HG03039 (cell line): ENCODE measurements around the gene PTGDS.

ENCODE experiments used
- ATAC-seq: cut with Tn5 transposase; IDR thresholded peaks from one replicate; pipeline ENCODE4 v1.9.1; 2021; ENCODE audit warnings: mild to moderate bottlenecking, moderate library complexity; ENCODE audit not compliant: unreplicated experiment

PTGDS gene

GRCh38 chr9:136957461-136957860, 19.8 kb upstream of the PTGDS start:
- ATAC-seq = no peak

- no peak for ATAC-seq
Measured at GRCh38 chr9:136957901-136958300, 19.4 kb upstream of the PTGDS start.

- no peak for ATAC-seq
Measured at GRCh38 chr9:136958473-136958872, 18.8 kb upstream of the PTGDS start.

GRCh38 chr9:136958898-136959850, 18.1 kb upstream of the PTGDS start:
- ATAC-seq = no peak

GRCh38 chr9:136960212-136960937, 16.9 kb upstream of the PTGDS start:
- no peak for ATAC-seq

- ATAC-seq = no peak
Measured at GRCh38 chr9:136960938-136961275, 16.4 kb upstream of the PTGDS start.

GRCh38 chr9:136961279-136962065, 15.8 kb upstream of the PTGDS start:
- ATAC-seq = no peak

GRCh38 chr9:136962163-136962562, 15.1 kb upstream of the PTGDS start:
- no peak for ATAC-seq

GRCh38 chr9:136962701-136963248, 14.5 kb upstream of the PTGDS start:
- ATAC-seq = no peak

- ATAC-seq = no peak
Measured at GRCh38 chr9:136963341-136963740, 14.0 kb upstream of the PTGDS start.

GRCh38 chr9:136963751-136964150, 13.6 kb upstream of the PTGDS start:
- ATAC-seq = no peak

- no peak for ATAC-seq
Measured at GRCh38 chr9:136964171-136964689, 13.1 kb upstream of the PTGDS start.

- no peak for ATAC-seq
Measured at GRCh38 chr9:136964833-136965422, 12.4 kb upstream of the PTGDS start.

- ATAC-seq = no peak
Measured at GRCh38 chr9:136965771-136966484, 11.4 kb upstream of the PTGDS start.

GRCh38 chr9:136968333-136969127, 8.8 kb upstream of the PTGDS start:
- ATAC-seq = no peak

GRCh38 chr9:136969150-136969549, 8.2 kb upstream of the PTGDS start:
- no peak for ATAC-seq

GRCh38 chr9:136969774-136970173, 7.5 kb upstream of the PTGDS start:
- ATAC-seq = no peak

- ATAC-seq = no peak
Measured at GRCh38 chr9:136970361-136970760, 6.9 kb upstream of the PTGDS start.

GRCh38 chr9:136971746-136972145, 5.6 kb upstream of the PTGDS start:
- ATAC-seq = no peak
